Common myeloid progenitor, CD34-positive (primary cell): ENCODE measurements around the gene MTMR1.

Experiments used
- CTCF ChIA-PET: fragments of 350-600 bp; sonication (Branson Sonifier 250); formaldehyde crosslinking; loops from one replicate; lab custom pipeline; 2021; ENCODE audit warnings: antibody characterized with exemption; lab: Charles Lee
- POLR2A ChIA-PET: fragments of 350-600 bp; sonication (Branson Sonifier 250); formaldehyde crosslinking; loops from one replicate; lab custom pipeline; 2021; ENCODE audit warnings: antibody characterized with exemption; lab: Charles Lee
- DNase-seq, 3 donors: peaks; one replicate each; pipeline versions ENCODE4 v3.0.0 to v3.0.0-alpha.2; 2013
- H3K27ac ChIP-seq, 2 experiments: 1 replicate in 1 of 2; 2 replicates in 1 of 2; pipeline ENCODE4 v1.7.0; 2013; ENCODE audit warnings: inconsistent platforms in 2 of 2, low read length in 2 of 2, mild to moderate bottlenecking in 2 of 2, low read depth in 1 of 2, moderate library complexity in 1 of 2; ENCODE audit not compliant: severe bottlenecking in 2 of 2, insufficient read depth in 1 of 2, poor library complexity in 1 of 2
- H3K27me3 ChIP-seq, 5 experiments: replicated peaks in 2 of 5; 1 replicate in 3 of 5; 2 replicates in 2 of 5; pipeline versions ENCODE4 v1.6.1 to v1.7.0; 2013; ENCODE audit warnings: low read length in 4 of 5, mild to moderate bottlenecking in 2 of 5, moderate library complexity in 2 of 5, inconsistent platforms in 1 of 5; ENCODE audit not compliant: insufficient read depth in 5 of 5, control insufficient read depth in 4 of 5
- H3K36me3 ChIP-seq, 4 experiments: 1 replicate in 2 of 4; 2 replicates in 2 of 4; pipeline versions ENCODE4 v1.6.1 to v1.7.0; 2013; ENCODE audit warnings: low read length in 3 of 4, control low read depth in 1 of 4, mild to moderate bottlenecking in 1 of 4; ENCODE audit not compliant: control insufficient read depth in 4 of 4, insufficient read depth in 4 of 4
- H3K4me1 ChIP-seq, 4 experiments: 1 replicate in 3 of 4; 2 replicates in 1 of 4; pipeline versions ENCODE4 v1.6.1 to v1.7.1; 2013; ENCODE audit warnings: low read length in 3 of 4, mild to moderate bottlenecking in 3 of 4, control low read depth in 1 of 4, inconsistent platforms in 1 of 4, moderate library complexity in 1 of 4; ENCODE audit not compliant: control insufficient read depth in 4 of 4, insufficient read depth in 4 of 4; ENCODE audit errors: control extremely low read depth in 1 of 4
- H3K4me3 ChIP-seq, 7 experiments: 1 replicate in 4 of 7; 2 replicates in 3 of 7; pipeline versions ENCODE4 v1.5.1 to v1.7.0; 2013; ENCODE audit warnings: mild to moderate bottlenecking in 7 of 7, low read length in 6 of 7, moderate library complexity in 6 of 7, inconsistent platforms in 2 of 7, low read depth in 2 of 7, control low read depth in 1 of 7; ENCODE audit not compliant: insufficient read depth in 4 of 7, control insufficient read depth in 1 of 7; ENCODE audit errors: extremely low read depth in 1 of 7
- H3K9me3 ChIP-seq, 5 experiments: 1 replicate in 4 of 5; 2 replicates in 1 of 5; pipeline versions ENCODE4 v1.6.1 to v1.7.1; 2013; ENCODE audit warnings: low read length in 4 of 5, mild to moderate bottlenecking in 2 of 5, inconsistent platforms in 1 of 5, low read depth in 1 of 5, moderate library complexity in 1 of 5; ENCODE audit not compliant: control insufficient read depth in 4 of 5, insufficient read depth in 2 of 5; ENCODE audit errors: control extremely low read depth in 1 of 5
- WGBS: methylation state at CpG from one replicate; pipeline ENCODE4 v1.1.5; 2013; ENCODE audit not compliant: insufficient coverage; 5-methylcytosine and 5-hydroxymethylcytosine counted together

The MTMR1 gene

DNA sequence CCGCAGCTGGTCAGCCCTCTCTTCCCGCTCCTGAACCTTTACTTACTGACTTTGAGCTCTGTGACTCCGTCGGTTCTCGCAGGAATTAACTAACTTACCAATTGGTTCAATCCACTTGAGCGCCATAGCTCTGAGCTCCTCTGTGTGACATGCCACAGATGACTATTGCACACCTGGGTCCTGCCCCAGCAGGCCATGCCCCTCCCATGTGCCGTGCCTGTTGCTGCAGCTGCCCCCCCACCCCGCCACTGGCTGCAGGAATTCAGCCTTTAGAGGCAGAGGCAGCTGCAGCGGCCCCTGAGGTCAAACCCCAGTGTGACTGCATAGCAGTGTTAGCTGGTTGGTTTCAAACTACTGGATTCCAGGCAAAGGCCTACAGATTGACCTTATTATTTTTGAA is 70.6 kb downstream of the MTMR1 start:
- H3K9me3 ChIP-seq, result no peaks in the 10 kb centered on the region
- H3K27ac ChIP-seq, result no peak overlapping the region
- ChIA-PET POLR2A (no interaction called here), CTCF (interaction anchor here (1.2 kb wide), 2 partner anchors 10 to 13 kb away, joined by 3 read pairs; no protein-coding TSS in a partner anchor)
- H3K4me1 ChIP-seq, result no peaks in the 10 kb centered on the region
- WGBS, result 95% methylated on average over 9 of the region's 9 CpGs
- no peaks in the 10 kb centered on the region for H3K27me3 ChIP-seq
- DNase-seq, result no peak
- no peak overlapping the region for H3K4me3 ChIP-seq
- H3K36me3 ChIP-seq, result peaks cover 0 to 18% (median 10%) of the 10 kb centered on the region in 4 experiments

DNA sequence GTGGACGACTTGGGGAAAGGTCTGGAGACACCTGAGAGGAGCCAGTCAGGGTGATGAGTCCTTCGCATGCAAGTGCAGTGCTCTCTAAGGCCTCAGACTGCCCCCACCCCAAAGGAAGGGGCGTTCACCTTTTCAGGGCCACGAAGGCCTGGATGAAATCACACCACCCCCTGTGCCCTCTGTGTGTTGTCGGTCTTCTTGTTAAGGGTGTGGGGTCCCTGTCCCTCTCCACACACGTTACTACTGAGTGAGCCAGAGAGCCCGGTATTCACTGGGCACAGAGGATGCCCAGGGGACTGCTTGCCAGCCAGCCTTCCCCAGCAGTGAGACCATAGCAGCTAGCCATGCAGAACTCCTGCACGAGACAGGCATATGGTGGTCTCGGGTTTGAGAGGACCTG is 72.0 kb downstream of the MTMR1 start:
- Histone ChIP-seq H3K9me3 (no peaks in the 10 kb centered on the region), H3K27ac (no peak overlapping the region), H3K36me3 (peaks cover 0 to 18% (median 10%) of the 10 kb centered on the region in 4 experiments), H3K4me1 (no peaks in the 10 kb centered on the region), H3K27me3 (no peaks in the 10 kb centered on the region), H3K4me3 (no peak overlapping the region)
- ChIA-PET POLR2A (no interaction called here), CTCF (no interaction called here)
- WGBS, result 93% methylated on average over 8 of the region's 9 CpGs
- no peak for DNase-seq

- ChIA-PET CTCF (no interaction called here), POLR2A (no interaction called here)
- no peaks in the 10 kb centered on the region for H3K4me1 ChIP-seq
- H3K27me3 ChIP-seq, result no peaks in the 10 kb centered on the region
- no peak overlapping the region for H3K4me3 ChIP-seq
- no peaks in the 10 kb centered on the region for H3K9me3 ChIP-seq
- no peak overlapping the region for H3K27ac ChIP-seq
- DNase-seq, result no peak
- 93% methylated on average over 17 of the region's 19 CpGs for WGBS
- H3K36me3 ChIP-seq, result peaks cover 0 to 18% (median 10%) of the 10 kb centered on the region in 4 experiments
Observed at GRCh38 chrX:150765782-150766350, 72.7 kb downstream of the MTMR1 start.

- no peak for DNase-seq
- Histone ChIP-seq H3K27ac (no peak overlapping the region), H3K4me3 (no peak overlapping the region)
Observed at GRCh38 chrX:150766351-150767044, 73.3 kb downstream of the MTMR1 start.

GRCh38 chrX:150767045-150767395 is 73.8 kb downstream of the MTMR1 start:
- ChIA-PET CTCF (no interaction called here), POLR2A (no interaction called here)
- 93% methylated on average over 9 of the region's 9 CpGs for WGBS

More at GRCh38 chrX:150766351-150767044, 73.3 kb downstream of the MTMR1 start:
- H3K4me1 ChIP-seq, result no peaks in the 10 kb centered on the region
- POLR2A ChIA-PET, result no interaction called here
- WGBS, result 91% methylated on average over 11 of the region's 13 CpGs
- H3K27me3 ChIP-seq, result no peaks in the 10 kb centered on the region
- peaks cover 0 to 17% (median 9%) of the 10 kb centered on the region in 4 experiments for H3K36me3 ChIP-seq
- CTCF ChIA-PET, result no interaction called here
- no peaks in the 10 kb centered on the region for H3K9me3 ChIP-seq

DNA sequence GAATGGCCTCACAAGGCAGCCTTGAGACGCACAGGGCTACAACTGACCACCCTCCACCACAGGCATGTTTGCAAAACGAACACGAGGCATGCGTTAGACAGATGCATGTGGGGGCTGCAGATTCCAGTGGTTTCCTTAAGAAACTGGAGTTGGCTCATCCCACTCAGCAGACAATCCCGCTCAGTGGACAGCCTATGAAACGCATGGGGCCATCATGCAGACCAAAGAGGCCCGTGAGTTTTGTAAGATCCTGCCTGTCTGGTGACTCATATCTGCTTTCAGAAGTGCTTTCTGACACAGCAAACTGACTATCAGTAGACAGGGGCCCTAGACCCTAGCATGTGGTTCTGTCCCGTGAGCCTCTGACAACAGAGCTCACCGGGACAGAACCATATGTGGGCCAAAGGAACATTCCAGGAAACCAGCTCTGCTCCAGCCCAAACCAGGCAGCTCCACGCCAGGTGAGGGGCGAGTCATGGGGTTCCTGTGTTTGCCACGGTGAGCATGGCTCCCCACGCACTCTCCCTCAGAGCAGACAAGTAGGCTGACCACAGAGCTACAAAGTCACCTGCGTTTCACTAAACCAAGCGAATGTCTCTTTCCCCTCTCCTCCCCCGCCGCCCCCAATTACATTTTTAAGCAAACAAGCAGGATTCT is 74.4 kb downstream of the MTMR1 start:
- H3K27ac ChIP-seq, result no peak overlapping the region
- CTCF ChIA-PET, result interaction anchor here (8.0 kb wide), 1 partner anchor 315 kb away, joined by 71 read pairs; no protein-coding TSS in a partner anchor

More at GRCh38 chrX:150767045-150767395, 73.8 kb downstream of the MTMR1 start:
- H3K9me3 ChIP-seq, result no peaks in the 10 kb centered on the region
- H3K36me3 ChIP-seq, result peaks cover 0 to 17% (median 8%) of the 10 kb centered on the region in 4 experiments
- no peak overlapping the region for H3K4me3 ChIP-seq
- H3K27ac ChIP-seq, result no peak overlapping the region
- H3K27me3 ChIP-seq, result no peaks in the 10 kb centered on the region
- no peak for DNase-seq
- H3K4me1 ChIP-seq, result no peaks in the 10 kb centered on the region

GRCh38 chrX:150768132-150768485 is 74.9 kb downstream of the MTMR1 start:
- DNase-seq, result no peak
- Histone ChIP-seq H3K36me3 (peaks cover 0 to 17% (median 6%) of the 10 kb centered on the region in 4 experiments), H3K4me1 (no peaks in the 10 kb centered on the region), H3K27ac (no peak overlapping the region), H3K27me3 (no peaks in the 10 kb centered on the region), H3K9me3 (no peaks in the 10 kb centered on the region), H3K4me3 (no peak overlapping the region)
- ChIA-PET CTCF (interaction anchor here (8.0 kb wide), 1 partner anchor 315 kb away, joined by 71 read pairs; no protein-coding TSS in a partner anchor), POLR2A (no interaction called here)
- 90% methylated on average over 9 of the region's 10 CpGs for WGBS

More for the DNA sequence above, 74.4 kb downstream of the MTMR1 start:
- no peaks in the 10 kb centered on the region for H3K27me3 ChIP-seq
- H3K4me1 ChIP-seq, result no peaks in the 10 kb centered on the region
- H3K36me3 ChIP-seq, result peaks cover 0 to 17% (median 6%) of the 10 kb centered on the region in 4 experiments
- DNase-seq, result peak in 1 of 3 donors; percentile 9
- no peaks in the 10 kb centered on the region for H3K9me3 ChIP-seq
- no peak overlapping the region for H3K4me3 ChIP-seq
- WGBS, result 90% methylated on average over 17 of the region's 17 CpGs
- POLR2A ChIA-PET, result no interaction called here
